HepG2 (cell line): ENCODE data around the gene SH3BP2. TPM values are rescaled to one million over a fixed set of nuclear protein-coding genes. Genes with fewer than 3 reads are reported as not detected.

Experiments used
- ATAC-seq: fragments of 200-7000 bp; cut with Tn5 transposase; 3 replicates; pipeline ENCODE4 v1.9.1; 2020; ENCODE audit warnings: mild to moderate bottlenecking, moderate library complexity
- BruUV-seq: library from RNA; stranded (reverse); fragments of 400-500 nt; replicated peaks from 2 replicates; lab custom pipeline; 2021; lab: Mats Ljungman, UMichigan
- CTCF ChIA-PET: fragments of 300-600 bp; formaldehyde crosslinking; extraction: SDS; loops from one replicate; lab custom pipeline; 2021; ENCODE audit warnings: low total read pairs, inconsistent platforms, low intra/inter-chr PET ratio; lab: Yijun Ruan, JAX
- POLR2A ChIA-PET: fragments of 350-600 bp; sonication (Branson Sonifier 250); formaldehyde crosslinking; loops from one replicate; lab custom pipeline; 2020; ENCODE audit warnings: antibody characterized with exemption, inconsistent platforms; lab: Yijun Ruan, JAX
- DNase-seq: peaks from one replicate; pipeline ENCODE4 v3.0.0-alpha.2; 2015; ENCODE audit warnings: low spot score
- FAIRE-seq: peaks from 3 replicates; lab custom pipeline; 2011; peaks lifted over from hg19 to GRCh38; lab: Jason Lieb, UNC
- H2AFZ ChIP-seq: one replicate; pipeline ENCODE4 v1.6.1; 2011; ENCODE audit warnings: low read length, inconsistent platforms
- H3K27ac ChIP-seq: fragments of 300-600 bp; 3 replicates; pipeline ENCODE4 v1.8.0; 2011; ENCODE audit warnings: mixed run types, mild to moderate bottlenecking, mixed read lengths, low read length, inconsistent platforms; ENCODE audit not compliant: insufficient read depth; ENCODE audit errors: extremely low read length
- H3K27me3 ChIP-seq, 2 experiments: fragments of 200-600 bp in 1 of 2; 2 replicates in 1 of 2; 3 replicates in 1 of 2; pipeline versions ENCODE4 v1.6.0 to v1.8.0; 2011; ENCODE audit warnings: low read length in 2 of 2, mild to moderate bottlenecking in 2 of 2, moderate library complexity in 2 of 2, inconsistent platforms in 1 of 2; ENCODE audit not compliant: insufficient read depth in 2 of 2, control insufficient read depth in 1 of 2
- H3K36me3 ChIP-seq, 2 experiments: fragments of 200-600 bp in 1 of 2; replicated peaks in 1 of 2; 2 replicates in 1 of 2; 3 replicates in 1 of 2; pipeline versions ENCODE4 v1.5.1 to v1.8.0; 2011; ENCODE audit warnings: low read length in 2 of 2, inconsistent platforms in 1 of 2; ENCODE audit not compliant: insufficient read depth in 2 of 2, control insufficient read depth in 1 of 2
- H3K4me1 ChIP-seq: 2 replicates; pipeline ENCODE4 v1.5.1; 2012; ENCODE audit warnings: low read length, inconsistent platforms; ENCODE audit not compliant: insufficient read depth
- H3K4me2 ChIP-seq: 2 replicates; pipeline ENCODE4 v1.6.0; 2011; ENCODE audit warnings: low read depth, low read length, inconsistent platforms
- H3K4me3 ChIP-seq, 3 experiments: fragments of 200-600 bp in 1 of 3; sonication (generic), shearing (Covaris generic) in 1 of 3; replicated peaks in 1 of 3; 2 replicates each; pipeline ENCODE4 v1.5.1; 2011 to 2016; ENCODE audit warnings: low read length in 3 of 3, inconsistent platforms in 2 of 3, low read depth in 2 of 3, mild to moderate bottlenecking in 2 of 3, control low read depth in 1 of 3, mixed read lengths in 1 of 3; ENCODE audit not compliant: insufficient read depth in 1 of 3
- H3K79me2 ChIP-seq: one replicate; pipeline ENCODE4 v1.6.1; 2011; ENCODE audit warnings: low read length, inconsistent platforms; ENCODE audit not compliant: insufficient read depth
- H3K9ac ChIP-seq: 2 replicates; pipeline ENCODE4 v1.6.0; 2011; ENCODE audit warnings: mild to moderate bottlenecking, low read depth, low read length, inconsistent platforms; ENCODE audit not compliant: insufficient read depth
- H3K9me3 ChIP-seq: 2 replicates; pipeline ENCODE4 v1.5.1; 2012; ENCODE audit warnings: mild to moderate bottlenecking, low read length
- H4K20me1 ChIP-seq: 2 replicates; pipeline ENCODE4 v1.6.0; 2011; ENCODE audit warnings: inconsistent platforms, mild to moderate bottlenecking, low read length, moderate library complexity; ENCODE audit not compliant: insufficient read depth
- ADNP ChIP-seq: sonication (generic); formaldehyde crosslinking; IDR thresholded peaks from 2 replicates; pipeline ENCODE4 v1.4.0; 2020; ENCODE audit warnings: missing genetic modification reagents
- AGO2 ChIP-seq: fragments of 200-400 bp; formaldehyde crosslinking; optimal IDR thresholded peaks from 2 replicates; pipeline ENCODE3; 2017; ENCODE audit warnings: mild to moderate bottlenecking, low read depth, low read length, moderate library complexity
- RBFOX2 ChIP-seq: fragments of 200-400 bp; formaldehyde crosslinking; IDR thresholded peaks from 2 replicates; pipeline ENCODE4 v1.6.1; 2017; ENCODE audit warnings: low read depth, mild to moderate bottlenecking, low read length
- TAF1 ChIP-seq: sonication (generic); formaldehyde crosslinking; IDR thresholded peaks from 2 replicates; pipeline ENCODE4 v1.4.0; 2020; ENCODE audit warnings: missing genetic modification reagents
- ZFP90 ChIP-seq: sonication (generic); formaldehyde crosslinking; IDR thresholded peaks from 2 replicates; pipeline ENCODE4 v1.8.0; 2022; ENCODE audit warnings: missing genetic modification reagents, mild to moderate bottlenecking, inconsistent platforms, borderline replicate concordance
- ZMYM3 ChIP-seq: sonication (generic); formaldehyde crosslinking; IDR thresholded peaks from 2 replicates; pipeline ENCODE4 v1.5.1; 2020; ENCODE audit warnings: mild to moderate bottlenecking, missing genetic modification reagents
- ZNF629 ChIP-seq: sonication (generic); formaldehyde crosslinking; conservative IDR thresholded peaks from 2 replicates; pipeline ENCODE4 v1.5.0; 2020; ENCODE audit warnings: missing genetic modification reagents
- whole genome bisulfite sequencing: methylation state at CpG from one replicate; pipeline ENCODE4 v1.1.6; 2017; ENCODE audit warnings: low lambda C conversion rate; 5-methylcytosine and 5-hydroxymethylcytosine counted together
- in situ Hi-C: cut with HindIII; loops from 2 replicates; pipeline ENCODE4 v1.10.0; 2017; ENCODE audit warnings: low pct_unique_long_range_greater_than_20kb; ENCODE audit not compliant: extremely low pct_ligation_motif_present
- intact Hi-C: fragments of 100-400 bp; cut with micrococcal nuclease; formaldehyde crosslinking; loops from one replicate; pipeline ENCODE4 v1.10.0; 2022; ENCODE audit not compliant: unreplicated experiment
- polyA plus RNA-seq, 8 experiments: library from polyadenylated mRNA; depleted of rRNA in 3 of 8; stranded (reverse) in 7 of 8; unstranded in 1 of 8; fragments of >200 nt; fragmentation: Illumina TruSeq in 4 of 8; extraction: Trizol in 4 of 8; gene quantifications; 2 replicates each; pipeline versions ENCODE4 v1.2.1 to v1.2.3, GENCODE V29; 2011 to 2016; ENCODE audit warnings: low read depth in 4 of 8, missing spikeins in 1 of 8, mixed read lengths in 1 of 8; ENCODE audit not compliant: insufficient read depth in 1 of 8
- total RNA-seq, 5 experiments: library from RNA; depleted of rRNA; stranded (reverse); fragments of >200 nt; fragmentation: Illumina TruSeq; extraction: Trizol; gene quantifications; 2 replicates each; pipeline ENCODE4 v1.2.3, GENCODE V29; 2016; ENCODE audit warnings: low read depth in 1 of 5

SH3BP2 gene
- total and polyA plus RNA-seq, 2 of the 13 experiments (the other 11 are each of a cell fraction or from before 2014, with no cell fraction given), result 16.9 to 34.5 TPM

DNA sequence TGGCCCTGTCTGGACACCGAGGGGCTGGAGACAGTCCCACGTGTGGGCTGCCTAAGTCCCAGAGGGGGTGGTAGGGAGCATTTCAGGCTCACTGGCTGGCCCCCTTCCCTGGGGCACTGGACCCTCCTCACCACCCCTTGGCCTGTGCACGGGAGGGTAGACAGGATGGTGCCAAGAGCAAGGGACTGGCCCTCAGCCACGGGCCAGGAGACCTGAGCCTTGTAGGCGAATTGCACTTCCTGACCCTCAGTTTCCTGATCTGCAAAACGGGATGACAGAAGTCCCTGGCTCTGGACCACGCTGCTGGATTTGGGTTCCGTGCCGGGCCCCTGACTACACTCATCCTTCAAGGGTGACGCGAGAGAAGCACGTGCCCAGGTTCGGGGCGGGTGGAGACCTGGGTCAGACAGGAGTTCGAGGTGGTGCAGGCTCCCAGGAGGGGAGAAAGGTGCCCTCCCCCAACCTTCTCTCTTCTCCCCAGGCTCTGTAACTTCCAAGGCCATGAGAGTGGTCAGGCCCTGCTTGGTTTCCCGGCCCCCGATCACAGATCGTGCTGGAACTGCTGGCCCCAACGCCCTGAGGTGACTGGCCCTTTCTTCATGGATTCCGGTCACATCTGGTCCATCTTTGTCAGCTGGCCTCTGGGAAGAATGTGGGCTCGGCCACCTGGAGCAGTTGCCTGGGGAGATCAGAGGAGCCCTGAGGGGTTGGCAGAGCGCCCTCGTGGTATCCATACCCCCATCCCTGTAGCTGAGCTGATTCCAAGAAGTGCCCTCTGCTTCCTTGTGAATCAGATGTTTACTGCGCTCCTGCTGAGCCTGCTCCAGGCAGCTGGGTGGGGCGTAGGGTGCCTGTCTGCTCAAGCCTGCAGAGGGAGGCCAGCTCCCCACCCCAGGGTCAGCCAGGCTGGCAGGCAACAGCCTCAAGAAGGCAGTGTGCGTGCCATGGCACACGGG lies 3.3 kb downstream of the SH3BP2 start:
- H2AFZ ChIP-seq, result no peak overlapping the region
- ChIA-PET CTCF (no interaction called here), POLR2A (no interaction called here)
- H3K4me2 ChIP-seq, result no peak overlapping the region
- no peak overlapping the region for H3K9ac ChIP-seq
- H3K27me3 ChIP-seq, result no peaks in the 10 kb centered on the region
- H3K79me2 ChIP-seq, result peaks cover 47% of the 10 kb centered on the region
- no peak overlapping the region for H3K4me3 ChIP-seq
- FAIRE-seq (no peak), DNase-seq (no peak), ATAC-seq (no peak)
- in situ Hi-C loops (no loop called here), intact Hi-C loops (no loop called here)
- peaks cover 89% of the 10 kb centered on the region for H3K4me1 ChIP-seq
- H3K36me3 ChIP-seq, result peaks cover 1 to 11% of the 10 kb centered on the region in 2 experiments; a peak in 2 of 5 replicates
- no peak overlapping the region for H3K27ac ChIP-seq
- no peaks in the 10 kb centered on the region for H4K20me1 ChIP-seq
- H3K9me3 ChIP-seq, result no peaks in the 10 kb centered on the region
- TF ChIP-seq AGO2, result peak; percentile 33
- 0 out of 2 replicates have a peak, but pooled peaks have one; percentile 42 for TF ChIP-seq ZMYM3 (CRISPR knock-in tag)
- peak; percentile 46; the same call in 1 of the 2 replicates for TF ChIP-seq RBFOX2
- TF ChIP-seq ADNP (CRISPR knock-in tag), result 0 out of 2 replicates have a peak, but pooled peaks have one; percentile 34
- TF ChIP-seq ZNF629, result peak; percentile 87
- TF ChIP-seq TAF1 (CRISPR knock-in tag), result no peak
- TF ChIP-seq ZFP90 (CRISPR knock-in tag), result no peak
- TSS peak; percentile 42 for BruUV-seq
- 91% methylated on average over 22 of the region's 27 CpGs for WGBS
